Activated CD8-positive, alpha-beta memory T cell treated with anti-CD3 and anti-CD28 coated beads, Interleukin-2, amount 50 U/mL, for 1 hour (primary cell): ENCODE data around the gene LARGE1.
"Not testable (repeated sequence)": the region's sequence is repeated elsewhere in the genome, so short reads cannot be mapped to it uniquely, and the experiment has no call there.

Experiments
- DNase-seq: peaks from one replicate; pipeline ENCODE4 v3.0.0-alpha.2; 2020; ENCODE audit errors: extremely low read depth

LARGE1 gene

GRCh38 chr22:33477120-33478111 is 442.9 kb downstream of the LARGE1 start:
- DNase-seq = no peak

- DNase-seq = no peak
These were observed 443.6 kb downstream of the LARGE1 start for GRCh38 chr22:33476716-33477115.

GRCh38 chr22:33476206-33476605 is 444.1 kb downstream of the LARGE1 start:
- no peak for DNase-seq

- no peak for DNase-seq
These were observed 445.7 kb downstream of the LARGE1 start for GRCh38 chr22:33474587-33474986.

- DNase-seq = no peak
These were observed 447.6 kb downstream of the LARGE1 start for GRCh38 chr22:33472462-33473344.

- DNase-seq = no peak
These were observed 449.8 kb downstream of the LARGE1 start for GRCh38 chr22:33470456-33470855.

- DNase-seq = no peak
These were observed 452.6 kb downstream of the LARGE1 start for GRCh38 chr22:33467620-33468095.

- no peak for DNase-seq
These were observed 453.2 kb downstream of the LARGE1 start for GRCh38 chr22:33467080-33467479.

GRCh38 chr22:33465554-33465953 is 454.7 kb downstream of the LARGE1 start:
- no peak for DNase-seq

- DNase-seq = no peak
These were observed 455.6 kb downstream of the LARGE1 start for GRCh38 chr22:33464698-33465097.

- no peak for DNase-seq
These were observed 458.4 kb downstream of the LARGE1 start for GRCh38 chr22:33461698-33462434.

- DNase-seq = not testable (repeated sequence)
These were observed 459.0 kb downstream of the LARGE1 start for GRCh38 chr22:33461245-33461644.

- no peak for DNase-seq
These were observed 461.1 kb downstream of the LARGE1 start for GRCh38 chr22:33459137-33459536.

- DNase-seq = no peak
These were observed 463.8 kb downstream of the LARGE1 start for GRCh38 chr22:33456511-33456910.

GRCh38 chr22:33455036-33455435 is 465.2 kb downstream of the LARGE1 start:
- DNase-seq = no peak

- no peak for DNase-seq
These were observed 468.3 kb downstream of the LARGE1 start for GRCh38 chr22:33451866-33452469.

GRCh38 chr22:33450756-33451155 is 469.5 kb downstream of the LARGE1 start:
- DNase-seq = no peak

- DNase-seq = no peak
These were observed 472.5 kb downstream of the LARGE1 start for GRCh38 chr22:33447733-33448132.

GRCh38 chr22:33443683-33444082 is 476.6 kb downstream of the LARGE1 start:
- DNase-seq = no peak

- DNase-seq = no peak
These were observed 479.5 kb downstream of the LARGE1 start for GRCh38 chr22:33440756-33441155.

- DNase-seq = no peak
These were observed 482.0 kb downstream of the LARGE1 start for GRCh38 chr22:33438273-33438672.
